Activated CD4-positive, alpha-beta memory T cell treated with anti-CD3 and anti-CD28 coated beads for 36 hours (primary cell): Measurements from ENCODE around the gene POLR2J. TPM values are rescaled to one million over a fixed set of nuclear protein-coding genes. Genes with fewer than 3 reads are reported as not detected.

Source experiments
- CTCF ChIA-PET: fragments of 350-600 bp; sonication (Branson Sonifier 250); formaldehyde crosslinking; loops from one replicate; lab custom pipeline; 2021; ENCODE audit warnings: antibody characterized with exemption, inconsistent platforms; lab: Charles Lee
- POLR2A ChIA-PET: fragments of 350-600 bp; sonication (Branson Sonifier 250); formaldehyde crosslinking; loops from one replicate; lab custom pipeline; 2021; ENCODE audit warnings: antibody characterized with exemption; lab: Charles Lee
- DNase-seq: peaks from one replicate; pipeline ENCODE4 v3.0.0-alpha.2; 2020
- H3K27ac Mint-ChIP-seq: one replicate; pipeline ENCODE4 v1.8.0; 2021; ENCODE audit warnings: mixed read lengths
- H3K27me3 Mint-ChIP-seq: one replicate; pipeline ENCODE4 v1.8.0; 2021; ENCODE audit warnings: mixed read lengths
- H3K36me3 Mint-ChIP-seq: one replicate; pipeline ENCODE4 v1.8.0; 2021; ENCODE audit warnings: mixed read lengths
- H3K4me1 Mint-ChIP-seq: one replicate; pipeline ENCODE4 v1.8.0; 2021; ENCODE audit warnings: low read depth, mixed read lengths
- H3K4me3 Mint-ChIP-seq: one replicate; pipeline ENCODE4 v1.8.0; 2021; ENCODE audit warnings: mild to moderate bottlenecking, mixed read lengths
- H3K9me3 Mint-ChIP-seq: one replicate; pipeline ENCODE4 v1.8.0; 2021; ENCODE audit warnings: mixed read lengths
- intact Hi-C: fragments of 100-400 bp; cut with micrococcal nuclease; formaldehyde crosslinking; loops from one replicate; pipeline ENCODE4 v1.15.1; 2023
- total RNA-seq, 2 experiments: library from RNA; stranded (reverse); gene quantifications; one replicate each; pipeline ENCODE4 v1.2.3, GENCODE V29; 2021

POLR2J gene
- total RNA-seq, 2 experiments from 2014 or later: 44.4 to 44.7 TPM

GRCh38 chr7:102468478-102469350 is 10.0 kb downstream of the POLR2J start:
- Mint-ChIP-seq H3K4me1 (peaks cover 20% of the 10 kb centered on the region), H3K27ac (no peak overlapping the region), H3K27me3 (no peaks in the 10 kb centered on the region), H3K36me3 (peaks cover 1% of the 10 kb centered on the region), H3K9me3 (no peaks in the 10 kb centered on the region), H3K4me3 (no peak overlapping the region)
- POLR2A ChIA-PET: no interaction called here
- intact Hi-C loops: loop anchor here (5.0 kb wide), 1 partner anchor 66 kb away; no protein-coding TSS in a partner anchor
- no peak for DNase-seq
- CTCF ChIA-PET: interaction anchor here (0.7 to 3.8 kb wide), 3 partner anchors 17 to 65 kb away, joined by 3 to 25 read pairs (median 20); no protein-coding TSS in a partner anchor

- Mint-ChIP-seq H3K36me3 (peaks cover 1% of the 10 kb centered on the region), H3K9me3 (no peaks in the 10 kb centered on the region), H3K4me3 (no peak overlapping the region), H3K27me3 (no peaks in the 10 kb centered on the region), H3K27ac (no peak overlapping the region), H3K4me1 (peaks cover 22% of the 10 kb centered on the region)
- intact Hi-C loops: loop anchor here (5.0 kb wide), 1 partner anchor 66 kb away; no protein-coding TSS in a partner anchor
- POLR2A ChIA-PET: interaction anchor here (0.5 kb wide), 1 partner anchor 1226 kb away, joined by 3 read pairs; no protein-coding TSS in a partner anchor
- no peak for DNase-seq
- CTCF ChIA-PET: interaction anchor here (0.6 to 3.8 kb wide), 8 partner anchors 11 to 76 kb away, joined by 3 to 25 read pairs (median 4); no protein-coding TSS in a partner anchor
These were observed 10.9 kb downstream of the POLR2J start for GRCh38 chr7:102467581-102468477.

GRCh38 chr7:102466097-102466496 is 12.6 kb downstream of the POLR2J start:
- CTCF ChIA-PET: interaction anchor here (0.6 to 3.8 kb wide), 7 partner anchors 20 to 272 kb away, joined by 3 to 25 read pairs (median 4); no protein-coding TSS in a partner anchor
- H3K27ac Mint-ChIP-seq: no peak overlapping the region
- no peak for DNase-seq
- H3K9me3 Mint-ChIP-seq: no peaks in the 10 kb centered on the region
- POLR2A ChIA-PET: interaction anchor here (1.8 kb wide), 1 partner anchor 40 kb away, joined by 6 read pairs; no protein-coding TSS in a partner anchor
- H3K27me3 Mint-ChIP-seq: no peaks in the 10 kb centered on the region
- H3K4me1 Mint-ChIP-seq: peaks cover 28% of the 10 kb centered on the region
- H3K36me3 Mint-ChIP-seq: no peaks in the 10 kb centered on the region
- peak overlapping the region; percentile 93 for H3K4me3 Mint-ChIP-seq
- intact Hi-C loops: loop anchor here (5.0 kb wide), 1 partner anchor 64 kb away; no protein-coding TSS in a partner anchor

- H3K4me3 Mint-ChIP-seq: peak within 1 kb of the TSS; percentile 93
- H3K36me3 Mint-ChIP-seq: no peaks in the 10 kb centered on the region
- peak; percentile 97 for DNase-seq
- intact Hi-C loops: loop anchor here (1.0 to 5.0 kb wide), 3 partner anchors 38 to 177 kb away; partner anchors contain the start of gene SH2B2
- H3K27ac Mint-ChIP-seq: peak within 1 kb of the TSS; percentile 75
- ChIA-PET CTCF (interaction anchor here (0.7 to 3.8 kb wide), 5 partner anchors 9 to 60 kb away, joined by 3 to 20 read pairs (median 4); no protein-coding TSS in a partner anchor), POLR2A (interaction anchor here (0.9 to 2.2 kb wide), 5 partner anchors 9 to 64 kb away, joined by 3 to 7 read pairs (median 4); no protein-coding TSS in a partner anchor)
- no peaks in the 10 kb centered on the region for H3K9me3 Mint-ChIP-seq
- H3K27me3 Mint-ChIP-seq: no peaks in the 10 kb centered on the region
- peaks cover 28% of the 10 kb centered on the region for H3K4me1 Mint-ChIP-seq
These were observed 14.0 kb downstream of the POLR2J start, which contains the start of the genes ALKBH4 and LRWD1 for GRCh38 chr7:102464577-102465280. Gene ALKBH4, minus strand, starts transcription at chr7:102464863. Its CDS starts 27 bp downstream, at chr7:102464836. Gene LRWD1, plus strand, starts transcription at chr7:102464984. Its CDS starts 97 bp downstream, at chr7:102465081.

- Mint-ChIP-seq H3K27ac (peak overlapping the region; percentile 75), H3K27me3 (no peaks in the 10 kb centered on the region), H3K4me1 (peaks cover 28% of the 10 kb centered on the region), H3K4me3 (peak overlapping the region; percentile 93), H3K9me3 (no peaks in the 10 kb centered on the region), H3K36me3 (no peaks in the 10 kb centered on the region)
- POLR2A ChIA-PET: interaction anchor here (0.9 to 2.2 kb wide), 5 partner anchors 8 to 63 kb away, joined by 3 to 7 read pairs (median 4); no protein-coding TSS in a partner anchor
- DNase-seq: no peak
- CTCF ChIA-PET: interaction anchor here (0.7 to 2.7 kb wide), 4 partner anchors 10 to 59 kb away, joined by 3 to 10 read pairs (median 4); no protein-coding TSS in a partner anchor
- intact Hi-C loops: loop anchor here (1.0 to 5.0 kb wide), 2 partner anchors 38 to 177 kb away; partner anchors contain the start of gene SH2B2
These were observed 14.7 kb downstream of the POLR2J start for GRCh38 chr7:102463841-102464576.

- intact Hi-C loops: loop anchor here (5.0 kb wide), 1 partner anchor 173 kb away; the partner anchor contains the start of gene SH2B2
These were observed 18.3 kb downstream of the POLR2J start for GRCh38 chr7:102460467-102460866.

GRCh38 chr7:102459221-102459844 is 19.4 kb downstream of the POLR2J start:
- Mint-ChIP-seq H3K9me3 (no peaks in the 10 kb centered on the region), H3K4me3 (no peak overlapping the region), H3K27me3 (no peaks in the 10 kb centered on the region), H3K27ac (no peak overlapping the region), H3K36me3 (no peaks in the 10 kb centered on the region), H3K4me1 (peaks cover 14% of the 10 kb centered on the region)
- intact Hi-C loops: no loop called here
- POLR2A ChIA-PET: no interaction called here
- DNase-seq: no peak
- CTCF ChIA-PET: interaction anchor here (0.7 kb wide), 2 partner anchors 14 to 44 kb away, joined by 3 read pairs; no protein-coding TSS in a partner anchor

More at GRCh38 chr7:102460467-102460866, 18.3 kb downstream of the POLR2J start:
- H3K4me1 Mint-ChIP-seq: peaks cover 15% of the 10 kb centered on the region
- no peaks in the 10 kb centered on the region for H3K9me3 Mint-ChIP-seq
- ChIA-PET CTCF (no interaction called here), POLR2A (interaction anchor here (0.6 kb wide), 2 partner anchors 25 to 333 kb away, joined by 3 to 4 read pairs; no protein-coding TSS in a partner anchor)
- no peak overlapping the region for H3K27ac Mint-ChIP-seq
- no peak for DNase-seq
- no peak overlapping the region for H3K4me3 Mint-ChIP-seq
- H3K27me3 Mint-ChIP-seq: no peaks in the 10 kb centered on the region
- no peaks in the 10 kb centered on the region for H3K36me3 Mint-ChIP-seq

GRCh38 chr7:102457352-102457924 is 21.3 kb downstream of the POLR2J start:
- no peak overlapping the region for H3K27ac Mint-ChIP-seq
- ChIA-PET CTCF (interaction anchor here (1.9 kb wide), 1 partner anchor 53 kb away, joined by 5 read pairs; no protein-coding TSS in a partner anchor), POLR2A (no interaction called here)
- no peak for DNase-seq
- no peaks in the 10 kb centered on the region for H3K36me3 Mint-ChIP-seq
- H3K4me3 Mint-ChIP-seq: no peak overlapping the region
- peaks cover 3% of the 10 kb centered on the region for H3K4me1 Mint-ChIP-seq
- H3K9me3 Mint-ChIP-seq: no peaks in the 10 kb centered on the region
- intact Hi-C loops: no loop called here
- H3K27me3 Mint-ChIP-seq: no peaks in the 10 kb centered on the region

- H3K36me3 Mint-ChIP-seq: no peaks in the 10 kb centered on the region
- intact Hi-C loops: no loop called here
- H3K9me3 Mint-ChIP-seq: no peaks in the 10 kb centered on the region
- CTCF ChIA-PET: interaction anchor here (1.1 to 1.9 kb wide), 2 partner anchors 11 to 51 kb away, joined by 5 read pairs; no protein-coding TSS in a partner anchor
- H3K27me3 Mint-ChIP-seq: no peaks in the 10 kb centered on the region
- H3K27ac Mint-ChIP-seq: no peak overlapping the region
- POLR2A ChIA-PET: interaction anchor here (0.5 to 1.8 kb wide), 2 partner anchors 8 to 600 kb away, joined by 3 to 7 read pairs; partner anchors contain the start of genes ALKBH4 and LRWD1
- no peaks in the 10 kb centered on the region for H3K4me1 Mint-ChIP-seq
- no peak for DNase-seq
- no peak overlapping the region for H3K4me3 Mint-ChIP-seq
These were observed 22.4 kb downstream of the POLR2J start for GRCh38 chr7:102456327-102456726.
